HG03571 (cell line): ENCODE data around the gene NPTN.
"Not testable (repeated sequence)": the region's sequence is repeated elsewhere in the genome, so short reads cannot be mapped to it uniquely, and the experiment has no call there.

Experiments
- ATAC-seq: cut with Tn5 transposase; IDR thresholded peaks from one replicate; pipeline ENCODE4 v1.9.1; 2021; ENCODE audit not compliant: unreplicated experiment

The NPTN gene

DNA sequence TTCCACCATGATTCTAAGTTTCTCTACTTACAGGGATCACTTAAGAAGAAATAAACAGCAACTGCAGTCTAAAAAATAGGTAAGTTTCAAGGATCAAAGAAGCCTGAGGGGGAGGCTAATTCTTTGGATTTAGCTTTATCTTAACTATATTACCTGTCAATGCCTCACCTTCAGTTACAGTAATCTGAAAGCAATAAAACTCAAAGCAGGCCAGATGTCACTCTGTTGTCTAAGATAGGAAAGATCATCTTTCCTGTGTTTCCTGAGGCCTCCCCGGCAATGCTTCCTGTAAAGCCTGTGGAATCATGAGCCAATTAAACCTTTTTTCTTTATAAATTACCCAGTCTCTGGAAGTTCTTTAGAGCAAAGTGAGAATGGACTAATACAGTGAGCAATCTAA, 60.2 kb downstream of the NPTN start:
- no peak for ATAC-seq

DNA sequence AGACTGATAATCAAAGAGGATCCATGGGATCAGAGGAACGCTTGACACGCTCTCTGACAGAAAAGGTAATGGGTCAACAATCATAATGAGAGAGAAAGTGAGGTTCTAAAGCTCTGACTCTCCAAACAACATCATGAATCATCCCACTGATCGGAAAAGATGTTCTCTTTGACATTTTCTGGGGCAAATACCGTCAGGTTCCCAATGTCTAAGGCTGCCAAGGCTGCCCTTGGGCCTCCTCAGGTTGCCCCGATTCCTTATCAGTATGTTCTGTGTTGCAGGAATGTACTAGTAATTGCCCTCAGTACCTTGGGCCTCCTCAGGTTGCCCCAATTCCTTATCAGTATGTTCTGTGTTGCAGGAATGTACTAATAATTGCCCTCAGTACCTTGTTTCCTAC, 60.9 kb downstream of the NPTN start:
- no peak for ATAC-seq

DNA sequence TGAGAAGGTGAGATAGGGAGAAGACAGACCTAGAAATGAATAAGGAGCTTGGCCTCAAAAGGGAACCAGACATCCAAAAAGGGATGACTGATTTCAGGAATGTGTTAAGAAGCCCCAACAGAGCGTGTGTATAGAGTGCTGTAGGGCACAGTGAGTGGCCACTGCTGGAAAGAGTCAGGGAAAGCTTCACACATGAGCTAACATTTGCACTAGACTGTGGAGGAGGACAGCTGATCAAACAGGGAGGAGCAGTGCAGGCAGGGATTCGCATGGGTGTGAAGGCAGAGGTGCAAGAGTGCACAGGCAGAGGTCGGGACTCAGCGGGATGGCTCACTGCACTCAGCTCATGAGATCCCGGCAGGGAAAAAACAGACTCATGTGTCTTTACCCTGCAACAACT, 61.8 kb downstream of the NPTN start:
- ATAC-seq: no peak

DNA sequence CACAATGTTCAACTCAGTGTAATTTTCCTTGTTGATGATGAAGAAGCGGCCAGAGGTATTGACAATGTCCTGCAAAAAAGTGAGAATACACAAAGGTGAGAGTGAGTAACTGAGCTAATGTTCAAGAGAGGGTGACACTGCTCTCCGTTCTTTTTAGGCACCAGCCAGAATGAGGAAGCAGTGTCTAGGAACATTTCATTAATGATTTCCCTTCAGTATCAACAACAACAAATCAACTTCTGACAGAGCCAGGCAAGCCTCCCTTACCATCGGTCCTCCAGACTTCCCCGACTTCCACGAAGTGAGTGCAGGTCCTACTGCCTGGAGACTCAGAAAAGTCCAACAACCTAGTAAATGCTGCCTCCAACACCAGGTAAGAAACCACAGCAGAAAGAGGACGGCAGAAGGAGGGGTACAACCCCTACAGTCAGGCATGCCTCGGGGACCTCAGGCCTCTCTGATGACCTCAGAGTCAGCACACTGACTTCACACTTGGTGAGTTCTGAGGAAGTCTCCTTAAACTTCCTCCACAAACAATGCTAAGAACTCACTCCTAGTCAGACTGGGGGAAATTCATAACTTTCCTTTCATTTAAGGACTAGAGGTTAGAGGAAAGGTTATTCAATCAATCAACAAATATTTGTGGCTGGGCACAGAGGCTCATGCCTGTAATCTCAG, 62.7 kb downstream of the NPTN start:
- ATAC-seq: no peak

DNA sequence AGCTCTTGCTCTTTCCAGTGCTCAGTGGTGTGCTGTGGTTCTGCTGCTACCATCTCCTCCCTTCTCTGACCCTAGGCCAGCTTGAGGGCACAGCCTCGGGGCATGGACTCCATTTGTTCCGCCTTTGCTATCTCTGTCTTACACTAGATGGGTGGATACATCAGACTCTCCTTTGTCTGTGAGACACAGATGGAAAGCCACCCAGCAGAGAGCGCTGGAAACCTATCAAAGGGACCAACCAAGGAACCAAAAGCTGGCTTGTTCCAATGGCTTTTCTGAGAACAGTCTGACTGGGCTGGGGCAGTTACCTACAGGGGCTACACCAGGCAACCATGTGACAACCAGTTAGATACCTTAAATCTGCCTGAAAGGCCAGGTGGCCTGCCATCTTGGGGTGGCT, 63.8 kb downstream of the NPTN start:
- ATAC-seq: no peak

DNA sequence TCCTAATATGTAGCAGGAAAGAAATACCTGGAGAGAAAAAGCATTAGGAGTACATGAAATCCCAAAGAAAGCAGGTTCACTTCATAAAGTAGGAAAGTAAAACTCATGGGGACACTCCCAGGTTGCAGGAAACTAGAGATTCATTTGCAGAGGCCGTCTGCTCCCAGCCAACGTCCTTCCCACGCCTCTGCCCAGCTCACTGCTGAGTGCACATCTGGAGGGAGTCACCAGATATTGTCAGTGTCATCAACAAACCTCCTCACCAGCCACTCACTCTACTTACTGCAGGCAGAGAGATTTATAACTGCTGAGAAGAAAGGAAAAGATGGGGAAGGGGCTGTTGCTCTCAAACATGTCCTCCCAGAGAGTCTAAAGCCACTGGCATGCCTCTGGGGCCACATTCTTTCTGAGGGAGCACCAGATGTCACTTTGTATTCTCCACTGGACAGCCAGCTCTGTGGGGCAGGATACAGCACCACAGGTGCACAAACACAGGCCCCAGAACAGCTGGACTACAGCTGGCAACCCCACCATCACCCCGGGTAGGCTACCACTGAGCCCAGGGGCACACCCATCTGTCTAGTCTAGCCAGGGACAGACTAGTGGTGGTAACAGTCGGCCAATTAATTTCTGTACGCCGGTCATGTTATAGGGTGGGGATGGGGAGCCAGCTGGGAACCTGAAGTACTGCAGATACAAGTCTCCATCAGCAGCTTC, 64.5 kb downstream of the NPTN start:
- ATAC-seq: no peak

DNA sequence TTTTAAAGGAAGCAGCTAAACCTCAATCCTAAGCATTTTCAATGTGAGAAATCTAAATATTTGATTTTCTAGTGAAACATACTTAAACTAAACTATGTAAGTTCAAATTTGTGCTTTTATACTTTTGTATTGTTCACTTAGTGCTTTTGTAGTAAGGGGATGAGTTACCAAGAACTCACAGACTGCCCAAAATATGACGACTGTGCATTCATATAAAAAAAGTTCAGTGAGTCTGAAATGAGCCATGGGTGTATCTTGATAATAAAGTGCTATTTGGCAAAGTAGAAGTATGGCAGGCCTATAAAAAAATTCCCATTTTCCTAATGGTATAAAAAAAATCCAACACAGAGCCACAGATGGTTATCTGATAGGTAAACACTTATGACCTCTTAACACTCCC, 66.2 kb downstream of the NPTN start:
- no peak for ATAC-seq

DNA sequence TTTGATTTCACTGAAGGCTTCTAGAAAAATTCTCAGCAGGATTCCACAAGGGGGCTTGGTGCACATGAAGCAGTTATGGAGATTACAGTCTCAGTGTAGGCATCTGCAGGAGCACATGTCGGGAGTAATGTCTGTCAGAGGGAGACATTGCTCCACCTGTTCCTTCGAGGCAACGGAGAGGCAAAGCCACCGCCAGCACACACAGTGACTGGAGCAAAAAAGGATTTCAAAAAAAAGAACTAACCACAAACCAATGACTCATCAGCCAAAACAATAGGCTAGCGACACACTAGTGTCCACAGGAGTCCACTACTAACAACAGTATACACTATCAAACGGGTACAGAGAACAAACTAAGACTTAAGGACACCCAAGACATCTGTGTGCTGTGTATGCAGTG, 68.9 kb downstream of the NPTN start:
- no peak for ATAC-seq

DNA sequence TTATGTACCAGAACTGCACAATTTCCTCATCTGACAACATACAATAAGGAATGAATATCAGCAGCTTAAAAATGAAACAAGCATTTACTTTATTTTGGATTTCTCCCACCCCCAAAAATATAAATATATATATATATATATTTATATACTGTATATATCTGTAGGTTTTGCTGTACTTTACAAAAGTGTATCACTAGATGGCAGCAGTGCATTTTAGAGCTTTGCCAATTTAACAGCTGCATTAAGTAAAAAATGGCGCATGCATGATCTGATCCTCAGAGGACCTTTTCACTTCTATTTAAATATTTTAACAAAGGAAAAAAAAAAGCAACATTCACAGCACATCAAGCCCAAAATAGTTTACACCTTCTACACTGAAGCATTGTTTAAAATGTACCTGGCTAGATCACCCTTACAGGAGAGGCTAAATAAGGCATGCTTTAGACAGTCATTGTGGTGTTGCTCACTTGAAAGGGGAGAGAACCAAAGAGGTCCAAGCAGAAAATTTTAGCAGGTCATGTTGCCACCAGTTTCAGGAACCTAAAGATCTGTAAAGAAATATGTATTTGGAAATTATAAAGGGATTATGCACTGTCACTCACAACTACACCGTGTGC, 72.6 kb downstream of the NPTN start:
- ATAC-seq: no peak

DNA sequence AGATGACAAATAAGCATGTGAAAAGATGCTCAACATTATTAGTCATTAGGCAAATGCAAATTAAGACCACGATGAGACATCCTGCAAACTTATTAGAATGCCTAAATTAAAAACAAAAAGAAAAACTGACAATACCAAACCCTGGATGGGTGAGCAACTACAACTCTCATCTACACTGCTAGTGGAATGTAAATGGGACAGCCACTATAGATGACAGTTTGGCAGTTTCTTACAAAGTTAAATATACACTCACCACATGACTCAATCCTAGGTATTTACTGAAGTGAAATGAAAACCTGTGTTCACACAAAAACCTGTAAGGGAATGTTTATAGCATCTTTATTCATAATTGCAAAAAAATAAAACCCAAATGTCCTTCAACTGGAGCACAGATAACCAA, 74.7 kb downstream of the NPTN start:
- ATAC-seq: no peak

DNA sequence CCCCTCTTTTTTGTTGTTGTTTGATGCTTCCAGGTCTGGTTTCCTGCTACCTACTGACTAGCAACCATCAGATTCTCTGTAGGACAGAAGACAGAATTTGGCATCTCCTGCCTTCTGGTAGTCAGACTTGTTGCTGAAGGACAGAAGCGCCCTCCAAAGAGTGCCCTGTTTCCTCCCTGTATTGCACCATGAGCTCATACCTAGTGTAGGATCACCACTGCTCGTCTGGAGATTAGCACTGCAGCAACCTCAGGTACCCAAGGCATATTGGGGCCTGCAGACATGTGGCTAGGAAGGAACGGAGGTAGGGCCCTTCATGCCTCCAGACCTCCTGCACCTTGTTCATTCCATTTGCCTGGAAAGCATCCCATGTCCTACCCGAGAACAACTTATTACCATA, 78.1 kb downstream of the NPTN start:
- ATAC-seq: no peak

DNA sequence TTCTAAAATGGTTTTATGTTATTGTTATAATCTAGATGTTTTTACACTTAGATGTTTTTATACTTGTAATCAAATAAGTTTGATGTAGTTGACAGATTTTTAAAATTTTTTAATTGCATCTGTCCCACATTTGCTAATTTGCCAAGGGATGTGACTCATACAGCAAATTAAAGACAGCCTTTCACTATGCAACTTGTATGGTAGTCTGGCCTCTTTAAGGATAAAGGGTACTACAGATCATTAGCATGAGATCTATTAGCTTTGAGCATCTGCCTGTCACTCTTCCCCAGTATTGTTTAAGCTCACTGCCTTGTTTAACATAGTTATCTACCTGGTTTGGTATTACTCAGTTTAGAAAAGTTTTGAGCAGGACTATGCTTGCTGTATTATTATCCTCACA, 83.0 kb downstream of the NPTN start:
- ATAC-seq: no peak

DNA sequence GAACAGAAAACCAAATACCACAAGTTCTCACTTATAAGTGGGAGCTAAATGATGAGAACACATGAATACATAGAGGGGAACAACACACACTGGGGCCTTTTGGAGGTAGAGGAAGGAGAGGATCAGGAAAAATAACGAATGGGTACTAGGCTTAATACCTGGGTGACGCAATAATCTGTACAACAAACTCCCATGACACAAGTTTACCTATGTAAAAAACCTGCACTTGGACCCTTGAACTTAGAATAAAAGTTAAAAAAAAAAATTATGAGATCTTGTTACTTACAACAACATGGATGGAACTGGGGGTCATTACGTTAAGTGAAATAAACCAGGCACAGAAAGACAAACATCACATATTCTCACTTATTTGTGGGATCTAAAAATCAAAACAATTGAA, 84.3 kb downstream of the NPTN start:
- not testable (repeated sequence) for ATAC-seq

DNA sequence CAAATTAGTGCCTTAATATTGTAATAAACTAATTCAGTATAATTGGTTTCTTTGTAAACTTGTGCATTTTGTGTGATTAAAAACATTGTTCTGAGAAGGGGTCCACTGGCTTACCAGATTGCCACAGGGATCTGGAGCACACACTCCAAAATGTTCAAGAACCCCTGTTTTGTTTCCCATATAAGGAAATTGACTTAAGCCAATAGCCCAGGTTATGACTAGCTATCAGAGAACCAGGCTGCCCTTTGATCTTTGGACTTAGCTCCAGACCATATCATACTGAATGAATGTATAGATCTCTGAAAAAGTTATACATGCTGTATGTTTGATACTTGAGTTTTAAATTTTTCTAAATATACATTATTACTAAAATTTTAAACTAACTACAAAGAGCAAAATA, 91.7 kb downstream of the NPTN start:
- no peak for ATAC-seq

DNA sequence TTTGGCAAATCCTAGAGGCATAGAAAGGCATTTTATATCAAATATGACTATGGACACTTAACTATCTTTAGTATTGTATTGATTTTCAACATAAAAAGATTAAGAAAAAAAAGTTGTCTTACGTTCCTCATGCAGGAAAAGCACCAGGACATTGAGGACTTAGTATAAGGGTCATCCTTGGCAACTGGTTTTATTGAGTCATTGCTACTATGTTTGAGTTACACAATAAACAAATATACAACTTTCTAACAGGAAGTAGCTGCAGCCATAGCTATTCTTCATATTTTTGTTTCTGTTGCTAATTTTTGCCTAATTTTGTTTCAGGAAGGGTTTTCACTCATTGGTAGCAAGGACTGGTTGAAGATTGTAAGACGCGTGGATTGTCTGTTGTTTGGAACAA, 93.0 kb downstream of the NPTN start:
- no peak for ATAC-seq

DNA sequence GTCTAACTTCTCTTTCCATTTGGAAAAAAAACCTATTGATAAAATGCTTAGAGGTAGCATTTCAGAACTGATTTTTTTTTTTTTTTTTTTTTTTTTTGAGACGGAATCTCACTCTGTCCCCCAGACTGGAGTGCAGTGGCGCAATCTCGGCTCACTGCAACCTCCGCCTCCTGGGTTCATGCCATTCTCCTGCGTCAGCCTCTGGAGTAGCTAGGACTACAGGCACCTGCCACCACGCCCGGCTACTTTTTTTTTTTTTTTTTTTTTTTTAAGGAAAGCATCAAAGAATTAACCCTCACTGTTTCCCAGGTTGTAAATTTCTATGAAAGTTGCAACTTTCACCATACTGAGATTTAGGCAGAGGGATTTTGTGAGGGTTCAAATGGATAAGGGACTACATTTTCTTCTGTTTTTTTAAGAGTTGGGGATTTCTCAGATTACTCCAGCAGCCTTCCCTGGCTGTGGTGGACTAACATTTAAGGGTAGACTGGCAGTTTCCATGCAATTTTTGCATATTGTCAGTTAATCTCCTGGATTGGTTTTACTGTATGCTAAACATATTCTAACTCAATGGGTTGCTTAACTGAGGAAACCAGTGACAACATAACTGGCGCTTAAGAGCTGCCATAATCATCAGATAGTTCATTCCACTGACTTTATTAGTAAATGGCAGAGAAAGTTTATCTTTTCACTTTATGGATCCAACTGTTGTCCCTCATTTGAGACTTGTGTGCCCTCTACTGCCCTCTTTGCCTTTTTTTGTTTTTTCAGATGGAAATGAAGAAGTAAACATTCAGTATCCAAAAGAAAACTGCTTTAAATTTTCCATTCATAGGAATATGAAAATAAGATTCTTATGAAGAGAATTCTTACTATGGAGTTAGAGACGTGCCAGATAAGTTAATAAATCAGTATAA, 93.7 kb downstream of the NPTN start:
- no peak for ATAC-seq

DNA sequence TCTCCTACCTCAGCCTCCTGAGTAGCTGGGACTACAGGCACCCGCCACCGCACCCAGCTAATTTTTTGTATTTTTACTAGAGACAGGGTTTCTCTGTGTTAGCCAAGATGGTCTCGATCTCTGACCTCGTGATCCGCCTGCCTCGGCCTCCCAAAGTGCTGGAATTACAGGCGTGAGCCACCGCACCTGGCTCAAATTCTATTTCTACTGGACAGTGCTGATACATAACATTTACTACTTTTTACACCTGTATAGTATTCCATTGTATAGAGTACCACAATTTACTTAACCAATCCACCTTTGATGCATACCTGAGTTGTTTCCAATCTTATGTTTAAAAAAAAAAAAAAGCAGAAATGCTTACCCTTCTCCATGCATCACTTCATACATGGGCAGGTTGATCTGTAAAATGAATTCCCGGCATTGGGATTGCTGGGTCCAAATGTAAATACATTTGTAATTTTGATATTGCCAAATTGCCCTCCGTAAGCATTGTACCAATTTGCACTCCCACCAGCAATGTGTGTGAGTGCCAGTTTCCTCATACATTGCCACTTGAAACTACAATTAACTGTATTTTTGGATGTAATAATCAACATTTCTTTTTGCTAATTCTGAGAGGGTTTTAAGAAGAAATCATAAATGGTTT, 94.5 kb downstream of the NPTN start:
- ATAC-seq: no peak

DNA sequence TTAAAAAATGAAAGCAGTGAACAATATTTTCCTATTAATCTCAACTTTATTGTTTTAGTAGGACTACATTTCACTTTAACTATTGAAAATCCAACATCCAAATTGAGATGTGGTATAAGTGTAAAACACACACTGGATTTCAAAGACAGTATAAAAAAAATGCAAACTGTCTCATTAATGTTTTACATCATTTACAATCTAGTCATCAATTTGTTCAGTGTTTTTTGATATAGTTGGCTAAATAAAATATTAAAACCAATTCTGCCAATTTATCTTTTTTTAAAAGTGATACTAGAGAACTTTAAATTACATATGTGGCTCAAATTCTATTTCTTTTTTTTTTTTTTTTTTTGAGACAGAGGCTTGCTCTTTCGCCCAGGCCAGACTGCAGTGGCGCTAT, 95.1 kb downstream of the NPTN start:
- ATAC-seq: no peak

DNA sequence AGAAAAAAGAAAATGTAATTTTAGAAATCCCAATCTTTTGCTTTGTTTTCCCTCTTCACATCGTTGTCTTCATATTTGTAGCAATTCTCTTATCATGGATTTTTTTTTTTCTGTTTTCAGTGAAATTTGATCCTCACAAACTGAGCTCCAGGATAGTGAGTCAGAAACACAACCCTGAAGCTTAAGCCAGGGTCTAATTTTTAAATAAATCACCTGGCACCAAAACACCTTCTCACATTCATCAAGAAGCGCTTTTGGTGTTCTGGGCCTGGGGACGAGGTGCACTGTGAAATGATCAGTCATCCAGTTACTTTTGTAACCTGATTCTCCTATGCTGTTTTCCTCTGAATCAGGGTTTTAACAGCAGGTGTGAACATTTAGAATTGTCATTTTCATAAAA, 102.5 kb downstream of the NPTN start:
- no peak for ATAC-seq

DNA sequence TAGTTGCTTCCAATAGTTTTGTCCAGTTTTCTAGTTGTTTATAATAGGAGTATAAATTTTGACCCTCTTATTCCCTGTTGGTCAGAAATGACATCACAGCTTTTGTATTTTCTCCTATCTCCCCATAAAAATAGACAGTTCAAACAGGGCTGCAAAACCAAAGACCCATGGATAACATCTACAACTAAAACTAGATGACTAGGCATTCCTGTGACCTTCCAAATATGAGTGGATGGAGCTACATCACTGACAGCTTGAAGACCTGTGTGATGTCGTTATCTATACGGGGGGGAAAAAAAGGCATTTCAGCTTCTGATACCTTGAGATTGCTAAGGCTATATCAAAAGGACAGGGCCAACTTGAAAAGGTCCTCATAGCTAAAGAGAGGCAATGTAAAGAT, 105.6 kb downstream of the NPTN start:
- ATAC-seq: no peak

DNA sequence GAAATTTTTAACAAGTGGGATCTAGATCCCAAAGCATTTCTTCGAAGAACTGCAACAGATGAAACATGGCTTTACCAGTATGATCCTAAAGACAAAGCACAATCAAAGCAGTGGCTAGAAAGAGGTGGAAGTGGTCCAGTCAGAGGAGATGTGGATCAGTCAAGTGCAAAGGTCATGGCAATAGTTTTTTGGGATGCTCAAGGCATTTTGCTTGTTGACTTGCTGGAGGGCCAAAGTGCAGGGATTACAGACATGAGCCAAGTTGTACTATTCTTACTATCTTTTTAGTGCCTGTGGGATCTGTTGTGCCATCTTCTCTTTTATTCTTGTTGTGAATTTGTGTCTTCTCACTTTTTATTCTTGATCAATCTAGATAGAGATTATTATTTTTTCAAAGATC, 108.3 kb downstream of the NPTN start:
- no peak for ATAC-seq
